ENCODE results near the gene USP5. TPM values are rescaled to one million over a fixed set of nuclear protein-coding genes. Genes with fewer than 3 reads are reported as not detected.

USP5 gene
- total RNA-seq, 4 donors from 2014 or later = 61.9 to 79.3 (median 72.5) TPM

- DNase-seq (ENCODE audit: low spot score in 2 of 2) = no peak
- WGBS, 2 donors = 63 to 64% methylated on average over 4 to 9 of the region's 12 CpGs
- no peak overlapping the region for H3K4me3 ChIP-seq (ENCODE audit: low read depth, poor library complexity, severe bottlenecking)
- intact Hi-C loops (cut with DNase I; ENCODE audit: low total_unique reads) = no loop called here
- no peak for TF ChIP-seq CTCF (IDR thresholded peaks at IDR 0.05)
- no peak for TF ChIP-seq POLR2A (IDR thresholded peaks at IDR 0.05)
These were observed 28.5 kb upstream of the USP5 start for GRCh38 chr12:6823182-6824084.

GRCh38 chr12:6824085-6824775 is 27.7 kb upstream of the USP5 start:
- 88 to 89% methylated on average over 37 of the region's 37 CpGs for WGBS, 2 donors
- TF ChIP-seq POLR2A (IDR thresholded peaks at IDR 0.05) = no peak
- no peak for TF ChIP-seq CTCF (IDR thresholded peaks at IDR 0.05)
- no peak overlapping the region for H3K4me3 ChIP-seq (ENCODE audit: low read depth, poor library complexity, severe bottlenecking)
- intact Hi-C loops (cut with DNase I; ENCODE audit: low total_unique reads) = no loop called here
- DNase-seq (ENCODE audit: low spot score in 2 of 2) = peak in 1 of 2 donors; percentile 81

GRCh38 chr12:6824901-6825381 is 27.0 kb upstream of the USP5 start:
- H3K4me3 ChIP-seq (ENCODE audit: low read depth, poor library complexity, severe bottlenecking) = no peak overlapping the region
- TF ChIP-seq CTCF (IDR thresholded peaks at IDR 0.05) = no peak
- TF ChIP-seq POLR2A (IDR thresholded peaks at IDR 0.05) = no peak
- DNase-seq (ENCODE audit: low spot score in 2 of 2) = no peak
- intact Hi-C loops (cut with DNase I; ENCODE audit: low total_unique reads) = loop anchor here (5.0 kb wide), 1 partner anchor 208 kb away; no protein-coding TSS in a partner anchor
- 40 to 48% methylated on average over 12 of the region's 12 CpGs for WGBS, 2 donors

- TF ChIP-seq CTCF (IDR thresholded peaks at IDR 0.05) (peak in 1 of 3 donors; percentile 75), POLR2A (IDR thresholded peaks at IDR 0.05) (no peak)
- intact Hi-C loops (cut with DNase I; ENCODE audit: low total_unique reads) = loop anchor here (5.0 kb wide), 1 partner anchor 208 kb away; no protein-coding TSS in a partner anchor
- peak; percentile 80 to 97 for DNase-seq (ENCODE audit: low spot score in 2 of 2)
- 5 to 7% methylated on average over 19 of the region's 19 CpGs for WGBS, 2 donors
- H3K4me3 ChIP-seq (ENCODE audit: low read depth, poor library complexity, severe bottlenecking) = no peak overlapping the region
These were observed 26.4 kb upstream of the USP5 start for GRCh38 chr12:6825398-6826124.

- peak in 1 of 2 donors; percentile 81 for DNase-seq (ENCODE audit: low spot score in 2 of 2)
- no peak overlapping the region for H3K4me3 ChIP-seq (ENCODE audit: low read depth, poor library complexity, severe bottlenecking)
- WGBS, 2 donors = 73 to 81% methylated on average over 17 of the region's 17 CpGs
- TF ChIP-seq POLR2A (IDR thresholded peaks at IDR 0.05) (no peak), CTCF (IDR thresholded peaks at IDR 0.05) (no peak)
- intact Hi-C loops (cut with DNase I; ENCODE audit: low total_unique reads) = loop anchor here (5.0 kb wide), 1 partner anchor 209 kb away; no protein-coding TSS in a partner anchor
These were observed 25.7 kb upstream of the USP5 start for GRCh38 chr12:6826125-6826733.

All from lower leg skin (tissue), 4 donors.